Hepatocyte (in vitro differentiated cells): Measurements from ENCODE around the gene THRAP3.

Experiments used
- CTCF ChIP-seq: fragments of 200-600 bp; sonication (generic); IDR thresholded peaks from 2 replicates; pipeline ENCODE4 v1.5.1; 2016; ENCODE audit warnings: antibody characterized with exemption, mild to moderate bottlenecking; ENCODE audit not compliant: poor library complexity
- EZH2 ChIP-seq: fragments of 200-600 bp; sonication (generic); IDR thresholded peaks from 2 replicates; pipeline ENCODE4 v1.6.1; 2016; ENCODE audit warnings: antibody characterized with exemption, mild to moderate bottlenecking, borderline replicate concordance

- TF ChIP-seq CTCF (no peak), EZH2 (no peak)
These were observed 50.0 kb downstream of the THRAP3 start for GRCh38 chr1:36274201-36274600.
